Measurements from ENCODE around the gene MYO5B. TPM values are rescaled to one million over a fixed set of nuclear protein-coding genes. Genes with fewer than 3 reads are reported as not detected.

MYO5B gene
- total and polyA plus RNA-seq, 2 experiments from 2014 or later: 20.3 to 41.9 TPM

DNA sequence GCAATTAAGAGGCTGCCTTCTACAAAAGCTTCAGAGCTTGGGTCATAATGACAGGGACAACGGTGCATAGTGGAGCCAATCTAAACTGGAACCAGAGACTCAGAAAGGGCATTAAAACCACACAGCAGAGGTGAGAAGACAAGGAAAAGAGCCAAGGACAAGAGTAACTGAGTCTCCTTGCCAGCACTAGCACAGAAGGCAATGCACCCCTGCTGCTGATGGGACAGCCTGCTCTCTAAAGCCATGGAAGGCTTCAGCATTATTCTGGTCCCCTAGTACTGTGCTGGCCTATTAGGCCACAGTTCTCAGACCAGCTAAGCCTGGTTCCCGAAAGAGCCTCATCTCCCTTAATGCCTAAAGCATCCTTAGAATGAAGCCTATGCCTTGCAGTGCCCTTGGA, 15.5 kb downstream of the MYO5B start:
- no peak for DNase-seq (ENCODE audit: low spot score)
- Histone ChIP-seq H3K27me3 (no peaks in the 10 kb centered on the region), H2AFZ (no peak overlapping the region), H3K79me2 (peaks cover 81% of the 10 kb centered on the region), H3K4me3 (no peak overlapping the region), H4K20me1 (ENCODE audit: insufficient read depth, poor library complexity, severe bottlenecking) (no peaks in the 10 kb centered on the region), H3K9me2 (replicated peaks; ENCODE audit: insufficient read depth) (no peaks in the 10 kb centered on the region), H3K4me2 (no peak overlapping the region), H3K9me3 (ENCODE audit: low read depth) (no peaks in the 10 kb centered on the region), H3K36me3 (replicated peaks; ENCODE audit: insufficient read depth, low read depth) (no peaks in the 10 kb centered on the region), H3K4me1 (ENCODE audit: insufficient read depth) (no peaks in the 10 kb centered on the region), H3K27ac (no peak overlapping the region)
- TF ChIP-seq CTCF (IDR thresholded peaks at IDR 0.05; ENCODE audit: poor library complexity) (no peak), EZH2phosphoT487 (IDR thresholded peaks at IDR 0.05; ENCODE audit: low read depth, severe bottlenecking, unreplicated experiment) (no peak), EZH2 (IDR thresholded peaks at IDR 0.05; ENCODE audit: borderline replicate concordance) (no peak)
- 87% methylated on average over 2 of the region's 2 CpGs for WGBS (ENCODE audit: low lambda C conversion rate, missing lambda C conversion rate)

DNA sequence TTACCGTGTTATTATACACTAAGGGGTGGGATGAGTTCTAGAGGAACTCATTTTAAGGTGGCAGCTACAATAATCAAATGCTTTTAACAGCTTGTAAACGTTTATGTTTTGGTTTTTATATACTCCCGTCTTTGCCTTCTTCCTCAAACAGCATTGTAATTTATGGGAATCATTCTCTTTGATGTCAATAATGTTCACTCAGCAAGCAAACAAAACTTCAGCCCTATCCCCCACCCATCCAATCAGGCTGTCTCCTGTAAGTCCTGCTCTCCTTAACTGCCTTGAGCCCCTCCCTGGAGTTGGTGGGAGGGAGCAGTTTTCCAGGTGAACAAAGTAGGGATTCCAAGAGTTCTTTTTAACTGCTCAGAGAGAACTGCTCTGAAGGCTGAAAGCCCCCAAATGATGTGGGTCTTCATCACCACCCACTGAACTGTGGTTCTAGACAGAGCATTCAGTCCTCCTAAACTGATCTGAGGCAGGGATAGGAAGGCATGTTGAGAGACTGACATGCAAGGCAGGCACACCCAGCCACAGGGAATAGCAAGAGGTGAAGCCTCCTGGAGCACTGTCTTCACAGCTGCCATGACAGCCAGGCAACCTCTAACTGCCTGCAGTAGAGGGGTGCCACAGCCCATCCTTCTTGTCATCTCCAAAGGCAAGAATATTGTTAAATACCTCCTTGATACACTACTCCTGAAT, 17.5 kb downstream of the MYO5B start:
- H3K27ac ChIP-seq: no peak overlapping the region
- H3K79me2 ChIP-seq: peaks cover 76% of the 10 kb centered on the region
- no peak overlapping the region for H2AFZ ChIP-seq
- TF ChIP-seq CTCF (IDR thresholded peaks at IDR 0.05; ENCODE audit: poor library complexity) (no peak), EZH2 (IDR thresholded peaks at IDR 0.05; ENCODE audit: borderline replicate concordance) (no peak), EZH2phosphoT487 (IDR thresholded peaks at IDR 0.05; ENCODE audit: low read depth, severe bottlenecking, unreplicated experiment) (no peak)
- DNase-seq (ENCODE audit: low spot score): no peak
- peak overlapping the region; percentile 6 for H3K4me2 ChIP-seq
- H3K4me1 ChIP-seq (ENCODE audit: insufficient read depth): no peaks in the 10 kb centered on the region
- H3K27me3 ChIP-seq: no peaks in the 10 kb centered on the region
- no peak overlapping the region for H3K4me3 ChIP-seq
- no peaks in the 10 kb centered on the region for H3K36me3 ChIP-seq (replicated peaks; ENCODE audit: insufficient read depth, low read depth)
- no peaks in the 10 kb centered on the region for H3K9me2 ChIP-seq (replicated peaks; ENCODE audit: insufficient read depth)
- no peaks in the 10 kb centered on the region for H3K9me3 ChIP-seq (ENCODE audit: low read depth)
- WGBS (ENCODE audit: low lambda C conversion rate, missing lambda C conversion rate): 27% methylated on average over 3 of the region's 3 CpGs
- no peaks in the 10 kb centered on the region for H4K20me1 ChIP-seq (ENCODE audit: insufficient read depth, poor library complexity, severe bottlenecking)

- Histone ChIP-seq H3K27me3 (no peaks in the 10 kb centered on the region), H4K20me1 (ENCODE audit: insufficient read depth, poor library complexity, severe bottlenecking) (peaks cover 4% of the 10 kb centered on the region), H3K27ac (no peak overlapping the region), H3K4me1 (ENCODE audit: insufficient read depth) (no peaks in the 10 kb centered on the region), H2AFZ (no peak overlapping the region), H3K4me2 (no peak overlapping the region), H3K9me3 (ENCODE audit: low read depth) (no peaks in the 10 kb centered on the region), H3K36me3 (replicated peaks; ENCODE audit: insufficient read depth, low read depth) (no peaks in the 10 kb centered on the region), H3K4me3 (no peak overlapping the region), H3K9me2 (replicated peaks; ENCODE audit: insufficient read depth) (no peaks in the 10 kb centered on the region), H3K79me2 (peaks cover 43% of the 10 kb centered on the region)
- 83% methylated on average over 3 of the region's 3 CpGs for WGBS (ENCODE audit: low lambda C conversion rate, missing lambda C conversion rate)
- no peak for TF ChIP-seq EZH2phosphoT487 (IDR thresholded peaks at IDR 0.05; ENCODE audit: low read depth, severe bottlenecking, unreplicated experiment)
- DNase-seq (ENCODE audit: low spot score): no peak
These were observed 22.6 kb downstream of the MYO5B start for GRCh38 chr18:50172367-50172766.

DNA sequence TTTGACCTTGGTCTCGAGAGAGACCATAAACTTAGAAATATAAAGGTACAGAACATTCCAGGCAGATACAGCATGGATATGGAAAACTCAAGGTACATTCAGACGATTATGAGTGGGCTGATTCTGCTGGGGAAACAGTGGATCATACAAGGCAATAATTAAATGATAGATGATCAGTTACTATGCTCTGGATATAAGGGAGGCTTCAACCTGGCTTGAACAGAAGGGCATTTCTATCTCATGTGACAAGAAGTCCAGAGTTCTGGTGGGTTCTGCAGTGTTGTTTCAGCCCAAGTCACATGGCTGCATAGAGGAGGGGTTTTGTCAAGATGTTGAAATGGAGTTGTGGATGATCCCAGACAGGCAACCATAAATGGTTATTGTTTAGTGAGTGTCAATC, 23.5 kb downstream of the MYO5B start:
- Histone ChIP-seq H3K9me3 (ENCODE audit: low read depth) (no peaks in the 10 kb centered on the region), H3K4me1 (ENCODE audit: insufficient read depth) (no peaks in the 10 kb centered on the region), H4K20me1 (ENCODE audit: insufficient read depth, poor library complexity, severe bottlenecking) (peaks cover 4% of the 10 kb centered on the region), H3K4me2 (no peak overlapping the region), H3K27ac (no peak overlapping the region), H2AFZ (no peak overlapping the region), H3K9me2 (replicated peaks; ENCODE audit: insufficient read depth) (no peaks in the 10 kb centered on the region), H3K4me3 (no peak overlapping the region), H3K79me2 (peaks cover 50% of the 10 kb centered on the region), H3K36me3 (replicated peaks; ENCODE audit: insufficient read depth, low read depth) (no peaks in the 10 kb centered on the region), H3K27me3 (no peaks in the 10 kb centered on the region)
- 71% methylated on average over 2 of the region's 2 CpGs for WGBS (ENCODE audit: low lambda C conversion rate, missing lambda C conversion rate)
- DNase-seq (ENCODE audit: low spot score): no peak
- TF ChIP-seq CTCF (IDR thresholded peaks at IDR 0.05; ENCODE audit: poor library complexity) (no peak), EZH2phosphoT487 (IDR thresholded peaks at IDR 0.05; ENCODE audit: low read depth, severe bottlenecking, unreplicated experiment) (no peak), EZH2 (IDR thresholded peaks at IDR 0.05; ENCODE audit: borderline replicate concordance) (no peak)

Measured in hepatocyte (in vitro differentiated cells).